A549 (cell line): ENCODE results near the gene TEF.
"Not testable (repeated sequence)": the region's sequence is repeated elsewhere in the genome, so short reads cannot be mapped to it uniquely, and the experiment has no call there.

ENCODE experiments used
- BHLHE40 ChIP-seq: IDR thresholded peaks from 2 replicates; pipeline ENCODE4 v1.6.1; 2012; ENCODE audit warnings: low read depth, low read length, inconsistent platforms
- CEBPB ChIP-seq, 2 experiments: fragments of >200 bp in 1 of 2; sonication (Bioruptor Twin) in 1 of 2; formaldehyde crosslinking in 1 of 2; IDR thresholded peaks; 2 replicates each; pipeline ENCODE4 v1.6.1; 2012 to 2016
- KDM1A ChIP-seq: fragments of 200-600 bp; sonication (generic); IDR thresholded peaks from 2 replicates; pipeline ENCODE4 v1.6.1; 2016; ENCODE audit warnings: low read depth, mild to moderate bottlenecking
- MAFK ChIP-seq: fragments of 450-650 bp; IDR thresholded peaks from 2 replicates; pipeline ENCODE4 v1.6.1; 2014; ENCODE audit not compliant: partially characterized antibody
- MYC ChIP-seq: IDR thresholded peaks from 2 replicates; pipeline ENCODE4 v1.6.1; 2012; ENCODE audit warnings: mild to moderate bottlenecking, inconsistent platforms, low read length, improper control_type of control experiment, borderline replicate concordance
- POLR2AphosphoS2 ChIP-seq: conservative IDR thresholded peaks from 2 replicates; pipeline ENCODE4 v1.6.1; 2012; ENCODE audit warnings: low read length, improper control_type of control experiment, inconsistent platforms
- RFX5 ChIP-seq: fragments of 450-650 bp; IDR thresholded peaks from 2 replicates; pipeline ENCODE4 v1.7.1; 2014; ENCODE audit warnings: antibody characterized with exemption, mild to moderate bottlenecking, moderate library complexity
- TF ChIP-seq, protein P1 (sequence below): fragments of >200 bp; sonication (Bioruptor Twin); formaldehyde crosslinking; IDR thresholded peaks from 3 replicates; pipeline ENCODE4 v1.5.1; 2016
- TF ChIP-seq, protein P2 (sequence below): fragments of 250-450 bp; sonication (Bioruptor Pico); IDR thresholded peaks from 2 replicates; pipeline ENCODE4 v1.5.0; 2021; ENCODE audit warnings: mild to moderate bottlenecking, moderate library complexity, borderline replicate concordance
- TF ChIP-seq, protein P3 (sequence below): fragments of 200-600 bp; sonication (generic); IDR thresholded peaks from 2 replicates; pipeline ENCODE4 v1.6.1; 2016; ENCODE audit warnings: antibody characterized with exemption, mild to moderate bottlenecking, moderate library complexity
- TF ChIP-seq, protein P4 (sequence below): IDR thresholded peaks from 2 replicates; pipeline ENCODE4 v1.6.1; 2012

DNA sequence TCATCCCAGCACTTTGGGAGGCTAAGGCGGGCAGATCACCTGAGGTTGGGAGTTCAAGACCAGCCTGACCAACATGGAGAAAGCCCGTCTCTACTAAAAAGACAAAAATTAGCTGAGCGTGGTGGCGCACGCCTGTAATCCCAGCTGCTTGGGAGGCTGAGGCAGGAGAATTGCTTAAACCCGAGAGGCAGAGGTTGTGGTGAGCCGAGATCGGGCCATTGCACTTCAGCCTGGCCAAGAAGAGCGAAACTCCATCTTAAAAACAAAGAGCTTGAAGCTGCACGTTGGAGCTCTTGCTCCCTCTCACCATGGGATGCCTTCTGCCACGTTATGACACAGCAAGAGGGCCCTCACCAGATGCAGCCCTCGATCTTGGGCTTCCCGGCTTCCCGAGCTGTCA, 21.1 kb downstream of the TEF start:
- not testable (repeated sequence) for TF ChIP-seq CEBPB (IDR thresholded peaks at IDR 0.05); KDM1A; MAFK; POLR2AphosphoS2; BHLHE40; RFX5; MYC
- TF ChIP-seq, protein P1, sequence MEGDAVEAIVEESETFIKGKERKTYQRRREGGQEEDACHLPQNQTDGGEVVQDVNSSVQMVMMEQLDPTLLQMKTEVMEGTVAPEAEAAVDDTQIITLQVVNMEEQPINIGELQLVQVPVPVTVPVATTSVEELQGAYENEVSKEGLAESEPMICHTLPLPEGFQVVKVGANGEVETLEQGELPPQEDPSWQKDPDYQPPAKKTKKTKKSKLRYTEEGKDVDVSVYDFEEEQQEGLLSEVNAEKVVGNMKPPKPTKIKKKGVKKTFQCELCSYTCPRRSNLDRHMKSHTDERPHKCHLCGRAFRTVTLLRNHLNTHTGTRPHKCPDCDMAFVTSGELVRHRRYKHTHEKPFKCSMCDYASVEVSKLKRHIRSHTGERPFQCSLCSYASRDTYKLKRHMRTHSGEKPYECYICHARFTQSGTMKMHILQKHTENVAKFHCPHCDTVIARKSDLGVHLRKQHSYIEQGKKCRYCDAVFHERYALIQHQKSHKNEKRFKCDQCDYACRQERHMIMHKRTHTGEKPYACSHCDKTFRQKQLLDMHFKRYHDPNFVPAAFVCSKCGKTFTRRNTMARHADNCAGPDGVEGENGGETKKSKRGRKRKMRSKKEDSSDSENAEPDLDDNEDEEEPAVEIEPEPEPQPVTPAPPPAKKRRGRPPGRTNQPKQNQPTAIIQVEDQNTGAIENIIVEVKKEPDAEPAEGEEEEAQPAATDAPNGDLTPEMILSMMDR = not testable (repeated sequence)
- TF ChIP-seq, protein P2, sequence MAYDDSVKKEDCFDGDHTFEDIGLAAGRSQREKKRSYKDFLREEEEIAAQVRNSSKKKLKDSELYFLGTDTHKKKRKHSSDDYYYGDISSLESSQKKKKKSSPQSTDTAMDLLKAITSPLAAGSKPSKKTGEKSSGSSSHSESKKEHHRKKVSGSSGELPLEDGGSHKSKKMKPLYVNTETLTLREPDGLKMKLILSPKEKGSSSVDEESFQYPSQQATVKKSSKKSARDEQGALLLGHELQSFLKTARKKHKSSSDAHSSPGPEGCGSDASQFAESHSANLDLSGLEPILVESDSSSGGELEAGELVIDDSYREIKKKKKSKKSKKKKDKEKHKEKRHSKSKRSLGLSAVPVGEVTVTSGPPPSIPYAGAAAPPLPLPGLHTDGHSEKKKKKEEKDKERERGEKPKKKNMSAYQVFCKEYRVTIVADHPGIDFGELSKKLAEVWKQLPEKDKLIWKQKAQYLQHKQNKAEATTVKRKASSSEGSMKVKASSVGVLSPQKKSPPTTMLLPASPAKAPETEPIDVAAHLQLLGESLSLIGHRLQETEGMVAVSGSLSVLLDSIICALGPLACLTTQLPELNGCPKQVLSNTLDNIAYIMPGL (CRISPR knock-in tag) = not testable (repeated sequence)
- TF ChIP-seq, protein P3, sequence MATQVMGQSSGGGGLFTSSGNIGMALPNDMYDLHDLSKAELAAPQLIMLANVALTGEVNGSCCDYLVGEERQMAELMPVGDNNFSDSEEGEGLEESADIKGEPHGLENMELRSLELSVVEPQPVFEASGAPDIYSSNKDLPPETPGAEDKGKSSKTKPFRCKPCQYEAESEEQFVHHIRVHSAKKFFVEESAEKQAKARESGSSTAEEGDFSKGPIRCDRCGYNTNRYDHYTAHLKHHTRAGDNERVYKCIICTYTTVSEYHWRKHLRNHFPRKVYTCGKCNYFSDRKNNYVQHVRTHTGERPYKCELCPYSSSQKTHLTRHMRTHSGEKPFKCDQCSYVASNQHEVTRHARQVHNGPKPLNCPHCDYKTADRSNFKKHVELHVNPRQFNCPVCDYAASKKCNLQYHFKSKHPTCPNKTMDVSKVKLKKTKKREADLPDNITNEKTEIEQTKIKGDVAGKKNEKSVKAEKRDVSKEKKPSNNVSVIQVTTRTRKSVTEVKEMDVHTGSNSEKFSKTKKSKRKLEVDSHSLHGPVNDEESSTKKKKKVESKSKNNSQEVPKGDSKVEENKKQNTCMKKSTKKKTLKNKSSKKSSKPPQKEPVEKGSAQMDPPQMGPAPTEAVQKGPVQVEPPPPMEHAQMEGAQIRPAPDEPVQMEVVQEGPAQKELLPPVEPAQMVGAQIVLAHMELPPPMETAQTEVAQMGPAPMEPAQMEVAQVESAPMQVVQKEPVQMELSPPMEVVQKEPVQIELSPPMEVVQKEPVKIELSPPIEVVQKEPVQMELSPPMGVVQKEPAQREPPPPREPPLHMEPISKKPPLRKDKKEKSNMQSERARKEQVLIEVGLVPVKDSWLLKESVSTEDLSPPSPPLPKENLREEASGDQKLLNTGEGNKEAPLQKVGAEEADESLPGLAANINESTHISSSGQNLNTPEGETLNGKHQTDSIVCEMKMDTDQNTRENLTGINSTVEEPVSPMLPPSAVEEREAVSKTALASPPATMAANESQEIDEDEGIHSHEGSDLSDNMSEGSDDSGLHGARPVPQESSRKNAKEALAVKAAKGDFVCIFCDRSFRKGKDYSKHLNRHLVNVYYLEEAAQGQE = not testable (repeated sequence)
- TF ChIP-seq, protein P4, sequence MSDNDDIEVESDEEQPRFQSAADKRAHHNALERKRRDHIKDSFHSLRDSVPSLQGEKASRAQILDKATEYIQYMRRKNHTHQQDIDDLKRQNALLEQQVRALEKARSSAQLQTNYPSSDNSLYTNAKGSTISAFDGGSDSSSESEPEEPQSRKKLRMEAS = not testable (repeated sequence)
